Suprapubic skin (tissue), 4 donors: Measurements from ENCODE around the gene MMP1. TPM values are rescaled to one million over a fixed set of nuclear protein-coding genes. Genes with fewer than 3 reads are reported as not detected.

Source experiments
- DNase-seq, 2 donors: peaks; one replicate each; pipeline ENCODE4 v3.0.0-alpha.2; 2019; ENCODE audit warnings: low spot score in 2 of 2
- H3K27ac ChIP-seq: fragments of 200-600 bp; sonication (generic); one replicate; pipeline ENCODE4 v1.5.1; 2019
- H3K27me3 ChIP-seq: fragments of 200-600 bp; sonication (generic); one replicate; pipeline ENCODE4 v1.5.1; 2019
- H3K36me3 ChIP-seq: fragments of 200-600 bp; sonication (generic); one replicate; pipeline ENCODE4 v1.5.1; 2019
- H3K4me1 ChIP-seq: fragments of 200-600 bp; sonication (generic); one replicate; pipeline ENCODE4 v1.5.1; 2019
- H3K4me3 ChIP-seq: fragments of 200-600 bp; sonication (generic); one replicate; pipeline ENCODE4 v1.5.1; 2019; ENCODE audit warnings: mild to moderate bottlenecking
- H3K9me3 ChIP-seq: fragments of 200-600 bp; sonication (generic); one replicate; pipeline ENCODE4 v1.5.1; 2019
- CTCF ChIP-seq, 2 donors: fragments of 200-600 bp in 1 of 2; fragments of 450-650 bp in 1 of 2; sonication (generic) in 1 of 2; IDR thresholded peaks; one replicate each; pipeline ENCODE4 v1.5.1; 2016 to 2019; ENCODE audit warnings: antibody characterized with exemption in 2 of 2, mild to moderate bottlenecking in 1 of 2, moderate library complexity in 1 of 2
- EP300 ChIP-seq: sonication (generic); formaldehyde crosslinking; IDR thresholded peaks from one replicate; pipeline ENCODE4 v1.6.1; 2017; ENCODE audit warnings: antibody characterized with exemption
- POLR2A ChIP-seq, 2 donors: fragments of 450-650 bp; IDR thresholded peaks; one replicate each; pipeline ENCODE4 v1.6.1; 2017; ENCODE audit warnings: antibody characterized with exemption in 2 of 2, mild to moderate bottlenecking in 2 of 2, moderate library complexity in 2 of 2
- POLR2AphosphoS5 ChIP-seq, 3 donors: sonication (generic); formaldehyde crosslinking; IDR thresholded peaks; one replicate each; pipeline ENCODE4 v1.6.1; 2017; ENCODE audit warnings: antibody characterized with exemption in 3 of 3
- WGBS: methylation state at CpG from one replicate; pipeline ENCODE4 v1.1.5; 2018; 5-methylcytosine and 5-hydroxymethylcytosine counted together
- total RNA-seq, 4 donors: library from RNA; depleted of rRNA; stranded (reverse); fragments of >200 nt; gene quantifications; one replicate each; pipeline ENCODE4 v1.1.0, GENCODE V29; 2016

The MMP1 gene
- total RNA-seq, 4 donors from 2014 or later = 0.40 TPM; not detected in 3

DNA sequence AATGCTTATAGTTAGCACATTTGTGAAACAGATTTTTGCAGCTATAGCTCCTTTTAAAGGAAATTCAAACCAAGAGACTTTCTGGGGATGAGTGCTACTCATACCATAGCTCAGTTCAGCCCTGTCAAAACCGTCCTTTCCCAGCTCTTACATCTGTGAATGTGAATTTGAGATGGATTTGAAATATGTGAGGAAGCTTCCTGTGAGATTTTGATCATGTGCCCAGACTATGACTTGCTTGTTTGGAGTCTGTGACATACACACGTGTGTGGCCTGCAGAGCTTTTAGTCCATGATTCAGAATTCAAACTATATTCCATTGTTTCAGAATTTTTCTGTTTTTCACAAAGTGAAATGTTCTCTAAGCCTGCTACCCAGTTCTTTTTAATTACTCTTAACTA, 4.4 kb upstream of the MMP1 start:
- H3K4me3 ChIP-seq = no peak overlapping the region
- no peaks in the 10 kb centered on the region for H3K27me3 ChIP-seq
- no peak for TF ChIP-seq EP300
- TF ChIP-seq POLR2A (IDR thresholded peaks at IDR 0.05) = no peak
- no peak for TF ChIP-seq CTCF (IDR thresholded peaks at IDR 0.05)
- no peak for TF ChIP-seq POLR2AphosphoS5 (IDR thresholded peaks at IDR 0.05)
- WGBS = 23% methylated on average over 2 of the region's 2 CpGs
- no peak for DNase-seq
- no peaks in the 10 kb centered on the region for H3K9me3 ChIP-seq
- no peaks in the 10 kb centered on the region for H3K4me1 ChIP-seq
- no peak overlapping the region for H3K27ac ChIP-seq
- H3K36me3 ChIP-seq = no peaks in the 10 kb centered on the region

DNA sequence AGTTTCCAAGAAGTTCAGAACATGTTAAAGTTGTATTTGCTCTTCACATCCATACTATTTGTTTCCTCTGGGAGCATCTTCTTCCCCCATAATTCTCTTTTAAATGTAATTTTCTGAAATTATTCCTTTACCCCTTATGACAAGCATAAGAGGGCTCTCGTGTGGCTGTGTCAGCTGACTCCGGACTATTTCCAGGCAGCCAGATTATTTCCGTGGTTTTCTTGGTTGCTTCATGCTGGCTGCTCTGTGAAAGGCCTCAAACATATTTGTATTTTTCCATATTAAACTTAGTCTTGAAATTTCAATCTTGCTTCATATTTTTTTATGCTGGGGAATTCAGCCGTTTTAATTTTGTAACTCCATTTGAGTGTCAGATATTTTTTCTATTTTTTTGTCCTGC, 2.8 kb upstream of the MMP1 start:
- TF ChIP-seq EP300 (no peak), POLR2A (IDR thresholded peaks at IDR 0.05) (no peak), CTCF (IDR thresholded peaks at IDR 0.05) (no peak), POLR2AphosphoS5 (IDR thresholded peaks at IDR 0.05) (no peak)
- Histone ChIP-seq H3K36me3 (no peaks in the 10 kb centered on the region), H3K4me3 (no peak overlapping the region), H3K9me3 (no peaks in the 10 kb centered on the region), H3K4me1 (no peaks in the 10 kb centered on the region), H3K27me3 (no peaks in the 10 kb centered on the region), H3K27ac (peak overlapping the region; percentile 27)
- DNase-seq = peak in 1 of 2 donors; percentile 66
- WGBS = 56% methylated on average over 4 of the region's 4 CpGs

- no peak overlapping the region for H3K4me3 ChIP-seq
- no peak for DNase-seq
- H3K9me3 ChIP-seq = no peaks in the 10 kb centered on the region
- H3K27ac ChIP-seq = no peak overlapping the region
- no peaks in the 10 kb centered on the region for H3K27me3 ChIP-seq
- TF ChIP-seq POLR2AphosphoS5 (IDR thresholded peaks at IDR 0.05) (no peak), POLR2A (IDR thresholded peaks at IDR 0.05) (no peak), EP300 (no peak), CTCF (IDR thresholded peaks at IDR 0.05) (no peak)
- 72% methylated on average over 6 of the region's 6 CpGs for WGBS
- no peaks in the 10 kb centered on the region for H3K36me3 ChIP-seq
- H3K4me1 ChIP-seq = no peaks in the 10 kb centered on the region
These were observed 1.9 kb upstream of the MMP1 start for GRCh38 chr11:102799681-102800340.

DNA sequence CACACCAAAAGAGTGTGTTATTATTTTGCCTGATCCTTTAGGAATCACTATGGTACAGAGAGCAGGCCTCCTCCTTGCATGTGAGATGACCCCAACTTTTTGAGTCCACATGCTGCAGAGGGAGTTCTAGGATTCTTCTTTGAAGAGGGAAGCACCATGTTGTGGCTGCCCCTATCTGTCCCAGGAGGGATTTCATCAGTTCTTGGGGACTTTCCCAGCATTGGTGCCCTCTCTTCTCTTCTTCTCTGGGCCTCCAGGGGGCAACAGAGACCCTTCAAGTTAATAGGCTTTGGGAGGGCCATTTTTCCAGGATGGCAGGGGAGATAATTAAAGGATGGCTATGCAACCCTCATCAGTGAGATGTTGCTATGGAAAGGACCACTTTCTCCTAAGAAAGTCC, 3.6 kb downstream of the MMP1 start:
- TF ChIP-seq EP300 (no peak), POLR2A (IDR thresholded peaks at IDR 0.05) (no peak), POLR2AphosphoS5 (IDR thresholded peaks at IDR 0.05) (no peak), CTCF (IDR thresholded peaks at IDR 0.05) (no peak)
- H3K27me3 ChIP-seq = peaks cover 3% of the 10 kb centered on the region
- no peak overlapping the region for H3K4me3 ChIP-seq
- H3K36me3 ChIP-seq = no peaks in the 10 kb centered on the region
- no peak for DNase-seq
- H3K9me3 ChIP-seq = no peaks in the 10 kb centered on the region
- no peak overlapping the region for H3K27ac ChIP-seq
- no peaks in the 10 kb centered on the region for H3K4me1 ChIP-seq

GRCh38 chr11:102793677-102794290, 4.2 kb downstream of the MMP1 start:
- Histone ChIP-seq H3K4me3 (no peak overlapping the region), H3K36me3 (no peaks in the 10 kb centered on the region), H3K27me3 (peaks cover 3% of the 10 kb centered on the region), H3K9me3 (no peaks in the 10 kb centered on the region), H3K4me1 (no peaks in the 10 kb centered on the region), H3K27ac (no peak overlapping the region)
- 80% methylated on average over 6 of the region's 6 CpGs for WGBS
- TF ChIP-seq EP300 (no peak), POLR2A (IDR thresholded peaks at IDR 0.05) (no peak)
- DNase-seq = no peak
